GM21528 (cell line): ENCODE results near the gene JAG1.
"Not testable (repeated sequence)": the region's sequence is repeated elsewhere in the genome, so short reads cannot be mapped to it uniquely, and the experiment has no call there.

Source experiments
- ATAC-seq: cut with Tn5 transposase; IDR thresholded peaks from one replicate; pipeline ENCODE4 v1.9.1; 2021; ENCODE audit warnings: mild to moderate bottlenecking, moderate library complexity; ENCODE audit not compliant: unreplicated experiment, low FRiP score

Gene JAG1

GRCh38 chr20:10590950-10591671, 82.7 kb downstream of the JAG1 start:
- ATAC-seq, result no peak

- not testable (repeated sequence) for ATAC-seq
Measured at GRCh38 chr20:10590446-10590845, 83.4 kb downstream of the JAG1 start.
